ENCODE results near the gene SNX15. TPM values are rescaled to one million over a fixed set of nuclear protein-coding genes. Genes with fewer than 3 reads are reported as not detected.

The SNX15 gene
- total and polyA plus RNA-seq, 9 donors, result 10.2 to 30.5 (median 19.9) TPM

DNA sequence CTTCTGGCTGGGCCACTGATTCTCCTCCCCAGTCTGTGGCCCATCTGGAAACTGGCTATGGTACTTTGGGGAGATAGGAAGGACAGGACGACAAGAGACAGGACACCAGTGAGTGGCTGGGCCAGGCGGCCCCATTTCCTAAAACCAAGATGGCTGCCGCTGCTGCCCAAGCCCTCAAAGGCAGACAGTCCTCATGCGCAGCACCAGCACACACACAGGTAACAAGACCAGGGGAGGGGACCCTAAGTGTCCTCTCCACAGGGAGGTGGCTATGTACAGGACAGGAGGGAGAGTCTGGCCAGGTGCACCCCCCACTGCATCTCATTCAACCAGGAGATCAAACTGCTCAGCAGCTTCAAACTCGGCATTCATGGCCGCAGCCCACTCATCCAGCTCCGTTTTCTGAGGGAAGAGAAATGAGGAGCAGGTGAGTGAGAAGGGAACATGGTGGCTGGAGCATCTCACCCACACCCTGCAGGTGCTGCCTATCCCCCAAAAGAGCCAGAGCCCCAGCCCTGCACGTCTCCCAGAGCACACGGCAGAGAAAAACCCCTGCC lies 51.6 kb downstream of the SNX15 start:
- TF ChIP-seq EP300 (IDR thresholded peaks at IDR 0.05) (no peak), CTCF (IDR thresholded peaks at IDR 0.05) (no peak), POLR2A (IDR thresholded peaks at IDR 0.05) (no peak)
- no peak for DNase-seq
- no peaks in the 10 kb centered on the region for H3K27me3 ChIP-seq
- no peak overlapping the region for H3K4me3 ChIP-seq
- intact Hi-C loops (cut with DNase I), result no loop called here
- no peaks in the 10 kb centered on the region for H3K9me3 ChIP-seq
- peaks cover 4% of the 10 kb centered on the region for H3K4me1 ChIP-seq (ENCODE audit: insufficient read depth)
- no peaks in the 10 kb centered on the region for H3K36me3 ChIP-seq
- 86 to 92% (median 87%) methylated on average over 9 of the region's 9 CpGs for WGBS, 3 donors
- H3K27ac ChIP-seq, result no peak overlapping the region

DNA sequence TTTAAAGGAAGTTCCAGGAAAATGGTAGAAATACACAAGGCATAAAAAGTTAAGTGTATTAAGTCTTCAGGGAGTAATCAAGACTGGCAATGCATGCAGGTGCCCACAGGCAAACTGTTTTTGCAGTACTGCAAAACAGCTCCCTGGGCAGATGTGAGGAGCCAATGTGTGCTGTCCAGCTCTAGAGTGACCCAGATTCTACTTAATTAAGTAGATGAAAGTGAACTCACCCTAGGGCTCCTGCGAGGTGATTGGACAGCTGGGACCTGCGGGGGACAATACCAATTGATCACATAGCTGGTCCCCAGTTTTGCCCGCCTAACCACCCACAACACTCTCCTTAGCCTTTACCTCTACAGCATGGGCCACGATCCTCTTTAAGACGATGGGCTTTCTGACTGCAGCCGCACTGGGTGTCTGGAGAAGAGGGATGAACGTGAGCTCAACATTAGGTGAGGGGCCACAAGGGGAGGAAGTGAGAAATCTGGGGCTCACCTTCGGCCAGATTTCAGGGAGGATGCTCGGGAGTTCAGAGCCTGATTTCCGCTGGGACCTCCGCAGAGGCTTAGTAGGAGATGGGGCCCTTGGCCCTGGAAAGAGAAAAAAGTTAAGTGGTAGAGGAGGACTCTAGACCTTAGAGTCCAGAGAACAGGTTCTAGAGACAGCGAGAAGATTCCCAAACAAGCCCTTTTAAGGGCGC lies 56.0 kb downstream of the SNX15 start:
- TF ChIP-seq EP300 (IDR thresholded peaks at IDR 0.05) (no peak), CTCF (IDR thresholded peaks at IDR 0.05) (no peak), POLR2A (IDR thresholded peaks at IDR 0.05) (no peak)
- intact Hi-C loops (cut with DNase I), result loop anchor here in 1 of 4 donors (5.0 kb wide), 1 partner anchor 34 kb away; the partner anchor contains the start of gene ZNHIT2
- no peaks in the 10 kb centered on the region for H3K9me3 ChIP-seq
- DNase-seq, result no peak
- peak overlapping the region; percentile 77 for H3K4me3 ChIP-seq
- H3K4me1 ChIP-seq (ENCODE audit: insufficient read depth), result peaks cover 7% of the 10 kb centered on the region
- H3K27ac ChIP-seq, result peak overlapping the region in 1 of 2 donors; percentile 86
- H3K36me3 ChIP-seq, result no peaks in the 10 kb centered on the region
- 4 to 6% (median 4%) methylated on average over 13 of the region's 13 CpGs for WGBS, 3 donors
- H3K27me3 ChIP-seq, result no peaks in the 10 kb centered on the region

DNA sequence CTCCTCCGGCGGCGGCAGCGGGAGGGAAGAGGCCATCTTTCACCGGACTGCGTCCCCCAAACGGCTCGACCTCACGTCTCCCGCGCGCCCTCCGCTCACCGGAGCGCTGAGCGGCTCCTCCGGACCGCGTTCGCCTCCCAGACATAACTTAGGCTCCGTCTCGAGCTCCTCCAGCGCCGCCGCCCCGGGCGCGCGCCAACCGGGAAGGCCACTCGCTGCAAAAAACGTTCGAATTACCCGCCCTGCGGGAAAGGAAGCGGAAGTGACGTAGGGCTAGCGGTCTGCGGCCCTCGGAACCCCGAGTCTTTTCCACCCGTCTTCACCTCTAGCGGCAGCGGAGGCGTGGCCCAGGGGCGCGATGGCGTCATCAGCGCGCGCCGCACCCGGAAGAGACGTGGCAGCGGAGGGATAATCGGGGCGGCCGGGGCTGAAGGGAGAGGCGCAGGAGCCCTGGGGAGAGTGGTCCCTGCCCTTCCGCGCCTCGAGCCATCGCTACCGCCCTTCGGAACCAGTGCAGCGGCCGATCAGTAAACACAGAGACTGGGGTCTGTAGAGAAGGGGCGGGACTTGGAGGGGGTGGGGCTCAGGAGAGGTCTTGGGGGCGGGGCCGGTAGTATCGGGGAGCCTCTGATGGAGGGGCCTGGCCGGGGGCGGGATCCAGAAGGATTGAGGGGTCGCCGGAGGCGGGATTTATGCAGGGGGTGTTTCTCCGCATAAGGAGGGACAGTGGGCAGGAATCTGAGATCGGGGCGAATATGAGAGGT lies 56.8 kb downstream of the SNX15 start, which contains the start of the genes CDCA5 and ZFPL1:
TSS of gene CDCA5 (minus strand) at position 207 of the 764 bp plus-strand sequence. CDS start at position 145, 62 bp downstream.
TSS of gene ZFPL1 (plus strand) at position 389 of the 764 bp plus-strand sequence. CDS start 477 bp downstream, outside the sequence.
- H3K4me1 ChIP-seq (ENCODE audit: insufficient read depth), result peaks cover 7% of the 10 kb centered on the region
- peak within 1 kb of the TSS; percentile 77 for H3K4me3 ChIP-seq
- peak within 1 kb of the TSS; percentile 75 to 86 for H3K27ac ChIP-seq
- TF ChIP-seq CTCF (IDR thresholded peaks at IDR 0.05) (no peak), EP300 (IDR thresholded peaks at IDR 0.05) (peak; percentile 18), POLR2A (IDR thresholded peaks at IDR 0.05) (peak; percentile 75)
- peak; percentile 92 to 97 (median 95) for DNase-seq
- H3K36me3 ChIP-seq, result no peaks in the 10 kb centered on the region
- WGBS, 3 donors, result 0 to 1% (median 1%) methylated on average over 49 to 79 of the region's 79 CpGs
- no peaks in the 10 kb centered on the region for H3K27me3 ChIP-seq
- H3K9me3 ChIP-seq, result no peaks in the 10 kb centered on the region
- intact Hi-C loops (cut with DNase I), result loop anchor here in 1 of 4 donors (5.0 kb wide), 1 partner anchor 33 kb away; the partner anchor contains the start of gene ZNHIT2
